ENCODE data around the gene MMP25. TPM values are rescaled to one million over a fixed set of nuclear protein-coding genes. Genes with fewer than 3 reads are reported as not detected.
A peak's percentile ranks its signal among the peaks of the same experiment; 100 is the strongest.

The MMP25 gene
- total and polyA plus RNA-seq, 9 of the 15 experiments (the other 6 are each of a cell fraction or from before 2014, with no cell fraction given), result 0.03 to 0.04 TPM; not detected in 7

DNA sequence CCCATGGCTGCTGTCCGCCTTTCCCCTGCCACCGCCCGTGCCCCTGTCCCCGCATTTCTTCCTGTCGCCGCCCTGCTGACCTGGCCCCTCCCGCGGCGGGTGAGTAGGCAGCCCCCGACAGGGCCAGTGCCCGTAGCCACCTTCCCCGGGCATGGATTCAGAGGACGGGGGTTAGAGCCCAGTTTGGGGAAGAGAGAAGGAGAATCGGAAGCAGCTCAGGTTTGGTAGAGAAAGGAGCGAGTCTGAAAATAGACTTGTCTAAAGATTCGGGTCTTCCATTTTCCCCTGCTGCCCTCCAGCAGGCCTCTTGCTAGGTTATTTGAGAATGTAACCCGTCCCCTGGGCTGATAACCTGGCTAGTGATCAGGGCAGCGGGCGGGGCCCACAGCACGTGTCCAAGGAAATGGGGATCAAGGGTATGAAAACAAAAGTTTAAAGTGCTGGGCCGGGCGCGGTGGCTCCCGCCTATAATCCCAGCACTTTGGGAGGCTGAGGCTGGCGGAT lies 41.5 kb upstream of the MMP25 start (continued):
- TF ChIP-seq RBM39 (optimal IDR thresholded peaks at IDR 0.05; ENCODE audit: low read depth, low read length) (no peak), ELF2 (CRISPR knock-in tag; IDR thresholded peaks at IDR 0.05) (no peak), SPI1 (IDR thresholded peaks at IDR 0.05; ENCODE audit: borderline replicate concordance, low read depth, low read length) (no peak), ZBTB8A (IDR thresholded peaks at IDR 0.05; ENCODE audit: partially characterized antibody) (no peak), BRCA1 (IDR thresholded peaks at IDR 0.05) (no peak), BRCA1 (CRISPR knock-in tag; IDR thresholded peaks at IDR 0.05) (no peak), NR2C2 (CRISPR knock-in tag; IDR thresholded peaks at IDR 0.05) (no peak), NR2C2 (tag; IDR thresholded peaks at IDR 0.05) (no peak), ZNF212 (CRISPR knock-in tag; IDR thresholded peaks at IDR 0.05) (no peak), ZNF408 (CRISPR knock-in tag; IDR thresholded peaks at IDR 0.05; ENCODE audit: low read depth) (no peak)
- TF ChIP-seq, protein P1, sequence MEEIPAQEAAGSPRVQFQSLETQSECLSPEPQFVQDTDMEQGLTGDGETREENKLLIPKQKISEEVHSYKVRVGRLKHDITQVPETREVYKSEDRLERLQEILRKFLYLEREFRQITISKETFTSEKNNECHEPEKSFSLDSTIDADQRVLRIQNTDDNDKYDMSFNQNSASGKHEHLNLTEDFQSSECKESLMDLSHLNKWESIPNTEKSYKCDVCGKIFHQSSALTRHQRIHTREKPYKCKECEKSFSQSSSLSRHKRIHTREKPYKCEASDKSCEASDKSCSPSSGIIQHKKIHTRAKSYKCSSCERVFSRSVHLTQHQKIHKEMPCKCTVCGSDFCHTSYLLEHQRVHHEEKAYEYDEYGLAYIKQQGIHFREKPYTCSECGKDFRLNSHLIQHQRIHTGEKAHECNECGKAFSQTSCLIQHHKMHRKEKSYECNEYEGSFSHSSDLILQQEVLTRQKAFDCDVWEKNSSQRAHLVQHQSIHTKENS (CRISPR knock-in tag; IDR thresholded peaks at IDR 0.05), result no peak
- TF ChIP-seq, protein P2, sequence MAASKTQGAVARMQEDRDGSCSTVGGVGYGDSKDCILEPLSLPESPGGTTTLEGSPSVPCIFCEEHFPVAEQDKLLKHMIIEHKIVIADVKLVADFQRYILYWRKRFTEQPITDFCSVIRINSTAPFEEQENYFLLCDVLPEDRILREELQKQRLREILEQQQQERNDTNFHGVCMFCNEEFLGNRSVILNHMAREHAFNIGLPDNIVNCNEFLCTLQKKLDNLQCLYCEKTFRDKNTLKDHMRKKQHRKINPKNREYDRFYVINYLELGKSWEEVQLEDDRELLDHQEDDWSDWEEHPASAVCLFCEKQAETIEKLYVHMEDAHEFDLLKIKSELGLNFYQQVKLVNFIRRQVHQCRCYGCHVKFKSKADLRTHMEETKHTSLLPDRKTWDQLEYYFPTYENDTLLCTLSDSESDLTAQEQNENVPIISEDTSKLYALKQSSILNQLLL (CRISPR knock-in tag; IDR thresholded peaks at IDR 0.05; ENCODE audit: borderline replicate concordance), result no peak
- TF ChIP-seq, protein P3, sequence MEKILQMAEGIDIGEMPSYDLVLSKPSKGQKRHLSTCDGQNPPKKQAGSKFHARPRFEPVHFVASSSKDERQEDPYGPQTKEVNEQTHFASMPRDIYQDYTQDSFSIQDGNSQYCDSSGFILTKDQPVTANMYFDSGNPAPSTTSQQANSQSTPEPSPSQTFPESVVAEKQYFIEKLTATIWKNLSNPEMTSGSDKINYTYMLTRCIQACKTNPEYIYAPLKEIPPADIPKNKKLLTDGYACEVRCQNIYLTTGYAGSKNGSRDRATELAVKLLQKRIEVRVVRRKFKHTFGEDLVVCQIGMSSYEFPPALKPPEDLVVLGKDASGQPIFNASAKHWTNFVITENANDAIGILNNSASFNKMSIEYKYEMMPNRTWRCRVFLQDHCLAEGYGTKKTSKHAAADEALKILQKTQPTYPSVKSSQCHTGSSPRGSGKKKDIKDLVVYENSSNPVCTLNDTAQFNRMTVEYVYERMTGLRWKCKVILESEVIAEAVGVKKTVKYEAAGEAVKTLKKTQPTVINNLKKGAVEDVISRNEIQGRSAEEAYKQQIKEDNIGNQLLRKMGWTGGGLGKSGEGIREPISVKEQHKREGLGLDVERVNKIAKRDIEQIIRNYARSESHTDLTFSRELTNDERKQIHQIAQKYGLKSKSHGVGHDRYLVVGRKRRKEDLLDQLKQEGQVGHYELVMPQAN (IDR thresholded peaks at IDR 0.05; ENCODE audit: borderline replicate concordance), result peak; percentile 51; the same call in 1 of the 2 replicates
- TF ChIP-seq, protein P4, sequence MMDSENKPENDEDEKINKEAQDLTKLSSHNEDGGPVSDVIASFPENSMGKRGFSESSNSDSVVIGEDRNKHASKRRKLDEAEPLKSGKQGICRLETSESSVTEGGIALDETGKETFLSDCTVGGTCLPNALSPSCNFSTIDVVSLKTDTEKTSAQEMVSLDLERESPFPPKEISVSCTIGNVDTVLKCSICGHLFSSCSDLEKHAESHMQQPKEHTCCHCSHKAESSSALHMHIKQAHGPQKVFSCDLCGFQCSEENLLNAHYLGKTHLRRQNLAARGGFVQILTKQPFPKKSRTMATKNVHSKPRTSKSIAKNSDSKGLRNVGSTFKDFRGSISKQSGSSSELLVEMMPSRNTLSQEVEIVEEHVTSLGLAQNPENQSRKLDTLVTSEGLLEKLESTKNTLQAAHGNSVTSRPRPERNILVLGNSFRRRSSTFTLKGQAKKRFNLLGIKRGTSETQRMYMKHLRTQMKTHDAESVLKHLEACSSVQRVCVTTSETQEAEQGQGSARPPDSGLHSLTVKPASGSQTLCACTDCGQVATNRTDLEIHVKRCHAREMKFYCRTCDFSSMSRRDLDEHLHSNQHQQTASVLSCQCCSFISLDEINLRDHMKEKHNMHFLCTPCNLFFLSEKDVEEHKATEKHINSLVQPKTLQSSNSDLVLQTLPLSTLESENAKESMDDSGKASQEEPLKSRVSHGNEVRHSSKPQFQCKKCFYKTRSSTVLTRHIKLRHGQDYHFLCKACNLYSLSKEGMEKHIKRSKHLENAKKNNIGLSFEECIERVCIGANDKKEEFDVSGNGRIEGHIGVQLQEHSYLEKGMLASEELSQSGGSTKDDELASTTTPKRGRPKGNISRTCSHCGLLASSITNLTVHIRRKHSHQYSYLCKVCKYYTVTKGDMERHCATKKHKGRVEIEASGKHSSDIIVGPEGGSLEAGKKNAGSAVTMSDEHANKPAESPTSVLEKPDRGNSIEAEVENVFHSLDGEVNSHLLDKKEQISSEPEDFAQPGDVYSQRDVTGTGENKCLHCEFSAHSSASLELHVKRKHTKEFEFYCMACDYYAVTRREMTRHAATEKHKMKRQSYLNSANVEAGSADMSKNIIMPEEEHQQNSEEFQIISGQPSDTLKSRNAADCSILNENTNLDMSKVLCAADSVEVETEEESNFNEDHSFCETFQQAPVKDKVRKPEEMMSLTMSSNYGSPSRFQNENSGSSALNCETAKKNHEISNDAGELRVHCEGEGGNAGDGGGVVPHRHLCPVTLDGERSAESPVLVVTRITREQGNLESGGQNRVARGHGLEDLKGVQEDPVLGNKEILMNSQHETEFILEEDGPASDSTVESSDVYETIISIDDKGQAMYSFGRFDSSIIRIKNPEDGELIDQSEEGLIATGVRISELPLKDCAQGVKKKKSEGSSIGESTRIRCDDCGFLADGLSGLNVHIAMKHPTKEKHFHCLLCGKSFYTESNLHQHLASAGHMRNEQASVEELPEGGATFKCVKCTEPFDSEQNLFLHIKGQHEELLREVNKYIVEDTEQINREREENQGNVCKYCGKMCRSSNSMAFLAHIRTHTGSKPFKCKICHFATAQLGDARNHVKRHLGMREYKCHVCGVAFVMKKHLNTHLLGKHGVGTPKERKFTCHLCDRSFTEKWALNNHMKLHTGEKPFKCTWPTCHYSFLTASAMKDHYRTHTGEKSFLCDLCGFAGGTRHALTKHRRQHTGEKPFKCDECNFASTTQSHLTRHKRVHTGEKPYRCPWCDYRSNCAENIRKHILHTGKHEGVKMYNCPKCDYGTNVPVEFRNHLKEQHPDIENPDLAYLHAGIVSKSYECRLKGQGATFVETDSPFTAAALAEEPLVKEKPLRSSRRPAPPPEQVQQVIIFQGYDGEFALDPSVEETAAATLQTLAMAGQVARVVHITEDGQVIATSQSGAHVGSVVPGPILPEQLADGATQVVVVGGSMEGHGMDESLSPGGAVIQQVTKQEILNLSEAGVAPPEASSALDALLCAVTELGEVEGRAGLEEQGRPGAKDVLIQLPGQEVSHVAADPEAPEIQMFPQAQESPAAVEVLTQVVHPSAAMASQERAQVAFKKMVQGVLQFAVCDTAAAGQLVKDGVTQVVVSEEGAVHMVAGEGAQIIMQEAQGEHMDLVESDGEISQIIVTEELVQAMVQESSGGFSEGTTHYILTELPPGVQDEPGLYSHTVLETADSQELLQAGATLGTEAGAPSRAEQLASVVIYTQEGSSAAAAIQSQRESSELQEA (IDR thresholded peaks at IDR 0.05; ENCODE audit: low read depth), result no peak
- TF ChIP-seq, protein P5, sequence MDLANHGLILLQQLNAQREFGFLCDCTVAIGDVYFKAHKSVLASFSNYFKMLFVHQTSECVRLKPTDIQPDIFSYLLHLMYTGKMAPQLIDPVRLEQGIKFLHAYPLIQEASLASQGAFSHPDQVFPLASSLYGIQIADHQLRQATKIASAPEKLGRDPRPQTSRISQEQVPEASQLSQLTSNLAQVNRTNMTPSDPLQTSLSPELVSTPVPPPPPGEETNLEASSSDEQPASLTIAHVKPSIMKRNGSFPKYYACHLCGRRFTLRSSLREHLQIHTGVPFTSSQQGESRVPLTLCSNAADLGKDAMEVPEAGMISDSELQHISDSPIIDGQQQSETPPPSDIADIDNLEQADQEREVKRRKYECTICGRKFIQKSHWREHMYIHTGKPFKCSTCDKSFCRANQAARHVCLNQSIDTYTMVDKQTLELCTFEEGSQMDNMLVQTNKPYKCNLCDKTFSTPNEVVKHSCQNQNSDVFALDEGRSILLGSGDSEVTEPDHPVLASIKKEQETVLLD (IDR thresholded peaks at IDR 0.05), result no peak

All from K562 (cell line).